ENCODE measurements around the gene BLACAT1.

DNA sequence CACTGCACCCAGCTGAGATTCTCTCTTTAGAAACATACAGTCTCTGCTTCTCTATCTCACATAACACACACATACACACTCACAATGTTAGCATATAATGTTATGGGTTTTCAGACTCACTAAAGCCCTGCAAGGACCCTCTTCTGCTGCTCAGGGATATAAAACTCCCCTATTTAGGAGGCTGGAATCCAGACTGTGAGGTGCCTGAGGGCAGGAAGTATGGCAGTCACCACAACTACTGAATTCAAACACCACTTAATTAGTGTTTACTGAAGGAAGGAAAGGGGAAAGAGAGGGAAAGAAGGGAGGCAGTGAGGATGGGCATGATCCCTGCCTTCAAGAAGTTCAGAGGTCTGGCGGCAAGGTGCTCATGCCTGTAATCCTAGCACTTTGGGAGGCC lies 40.8 kb upstream of the BLACAT1 start:
- TF ChIP-seq, protein P1, sequence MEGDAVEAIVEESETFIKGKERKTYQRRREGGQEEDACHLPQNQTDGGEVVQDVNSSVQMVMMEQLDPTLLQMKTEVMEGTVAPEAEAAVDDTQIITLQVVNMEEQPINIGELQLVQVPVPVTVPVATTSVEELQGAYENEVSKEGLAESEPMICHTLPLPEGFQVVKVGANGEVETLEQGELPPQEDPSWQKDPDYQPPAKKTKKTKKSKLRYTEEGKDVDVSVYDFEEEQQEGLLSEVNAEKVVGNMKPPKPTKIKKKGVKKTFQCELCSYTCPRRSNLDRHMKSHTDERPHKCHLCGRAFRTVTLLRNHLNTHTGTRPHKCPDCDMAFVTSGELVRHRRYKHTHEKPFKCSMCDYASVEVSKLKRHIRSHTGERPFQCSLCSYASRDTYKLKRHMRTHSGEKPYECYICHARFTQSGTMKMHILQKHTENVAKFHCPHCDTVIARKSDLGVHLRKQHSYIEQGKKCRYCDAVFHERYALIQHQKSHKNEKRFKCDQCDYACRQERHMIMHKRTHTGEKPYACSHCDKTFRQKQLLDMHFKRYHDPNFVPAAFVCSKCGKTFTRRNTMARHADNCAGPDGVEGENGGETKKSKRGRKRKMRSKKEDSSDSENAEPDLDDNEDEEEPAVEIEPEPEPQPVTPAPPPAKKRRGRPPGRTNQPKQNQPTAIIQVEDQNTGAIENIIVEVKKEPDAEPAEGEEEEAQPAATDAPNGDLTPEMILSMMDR (IDR thresholded peaks at IDR 0.05) = no peak
- no peak for TF ChIP-seq POLR2A (IDR thresholded peaks at IDR 0.05)

Measured in Peyer's patch (tissue), 4 donors.